ENCODE measurements around the gene PPP2R1B.

- TF ChIP-seq CTCF (optimal IDR thresholded peaks at IDR 0.05 in 1 of 3, IDR thresholded peaks at IDR 0.05 in 1 of 3, conservative IDR thresholded peaks at IDR 0.05 in 1 of 3; ENCODE audit: extremely low read depth in 1 of 3, insufficient read depth in 2 of 3, low read length in 3 of 3) (no peak), EZH2 (IDR thresholded peaks at IDR 0.05; ENCODE audit: low read length) (no peak)
Observed at GRCh38 chr11:111815489-111815888, 49.3 kb upstream of the PPP2R1B start.
